ELR (cell line): ENCODE results near the gene PORCN.
"Not testable (repeated sequence)": the region's sequence is repeated elsewhere in the genome, so short reads cannot be mapped to it uniquely, and the experiment has no call there.

Source experiments
- DNase-seq: peaks from one replicate; pipeline ENCODE4 v3.0.0-alpha.2; 2015; ENCODE audit warnings: low read depth

Gene PORCN

DNA sequence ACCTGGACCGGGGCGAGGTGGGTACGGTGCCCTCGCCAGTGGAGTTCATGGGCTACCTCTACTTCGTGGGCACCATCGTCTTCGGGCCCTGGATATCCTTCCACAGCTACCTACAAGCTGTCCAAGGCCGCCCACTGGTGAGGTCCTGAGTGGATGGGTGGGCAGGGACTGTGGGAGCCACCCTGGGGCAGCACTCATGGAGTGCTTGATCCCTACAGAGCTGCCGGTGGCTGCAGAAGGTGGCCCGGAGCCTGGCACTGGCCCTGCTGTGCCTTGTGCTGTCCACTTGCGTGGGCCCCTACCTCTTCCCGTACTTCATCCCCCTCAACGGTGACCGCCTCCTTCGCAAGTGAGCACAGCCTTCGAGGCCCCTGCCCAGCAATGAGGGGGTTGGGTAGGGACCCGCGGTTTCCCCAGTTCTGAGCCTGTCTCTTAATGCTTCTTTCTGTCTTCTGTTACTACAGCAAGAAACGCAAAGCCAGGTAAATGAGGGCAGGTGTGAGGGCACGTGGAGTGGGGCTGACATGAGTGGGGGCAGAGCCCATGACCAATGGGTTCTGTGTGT, 3.7 kb downstream of the PORCN start:
- DNase-seq, result no peak

DNA sequence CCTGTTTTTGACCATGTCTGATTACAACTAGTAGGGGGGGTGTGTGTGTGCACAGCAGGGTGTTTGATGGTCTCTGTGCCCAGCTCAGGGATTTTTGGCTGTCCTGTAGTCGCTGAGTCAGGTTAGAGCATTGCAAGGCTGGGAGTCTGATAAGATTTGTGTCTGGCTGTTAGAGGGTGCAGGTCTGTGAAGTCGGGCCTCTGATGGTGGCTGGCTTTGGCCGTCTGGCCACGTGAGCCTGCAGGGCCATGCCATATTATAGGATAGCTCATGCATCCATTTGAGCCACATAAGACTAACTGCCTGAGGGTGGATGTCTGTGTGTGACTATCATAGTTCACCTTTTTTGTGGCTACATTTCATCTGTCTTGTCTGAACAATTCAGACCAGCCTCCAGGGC, 4.9 kb downstream of the PORCN start:
- no peak for DNase-seq

DNA sequence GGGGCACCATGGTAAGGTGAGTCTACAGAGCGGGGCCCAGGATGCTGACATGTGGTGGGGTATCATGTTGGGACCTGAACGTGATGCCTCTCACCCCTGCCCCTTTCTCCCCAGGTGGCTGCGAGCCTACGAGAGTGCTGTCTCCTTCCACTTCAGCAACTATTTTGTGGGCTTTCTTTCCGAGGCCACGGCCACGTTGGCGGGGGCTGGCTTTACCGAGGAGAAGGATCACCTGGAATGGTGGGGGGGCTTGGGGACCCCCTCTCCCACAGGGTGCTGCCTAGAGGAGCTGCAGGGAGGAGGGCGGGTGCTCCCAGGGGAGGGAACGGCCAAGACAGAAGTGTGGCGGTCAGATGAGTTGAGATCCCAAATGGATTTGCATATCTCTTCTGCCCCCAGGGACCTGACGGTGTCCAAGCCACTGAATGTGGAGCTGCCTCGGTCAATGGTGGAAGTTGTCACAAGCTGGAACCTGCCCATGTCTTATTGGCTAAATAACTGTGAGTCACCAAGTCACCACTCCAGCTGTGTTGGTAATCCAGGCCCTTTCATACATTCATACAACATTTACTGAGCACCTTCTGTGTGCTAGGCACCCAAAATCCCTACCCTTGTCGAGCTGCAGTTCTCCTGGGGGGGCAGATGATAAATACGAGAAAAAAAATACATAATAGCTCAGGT, 5.5 kb downstream of the PORCN start:
- DNase-seq, result no peak

DNA sequence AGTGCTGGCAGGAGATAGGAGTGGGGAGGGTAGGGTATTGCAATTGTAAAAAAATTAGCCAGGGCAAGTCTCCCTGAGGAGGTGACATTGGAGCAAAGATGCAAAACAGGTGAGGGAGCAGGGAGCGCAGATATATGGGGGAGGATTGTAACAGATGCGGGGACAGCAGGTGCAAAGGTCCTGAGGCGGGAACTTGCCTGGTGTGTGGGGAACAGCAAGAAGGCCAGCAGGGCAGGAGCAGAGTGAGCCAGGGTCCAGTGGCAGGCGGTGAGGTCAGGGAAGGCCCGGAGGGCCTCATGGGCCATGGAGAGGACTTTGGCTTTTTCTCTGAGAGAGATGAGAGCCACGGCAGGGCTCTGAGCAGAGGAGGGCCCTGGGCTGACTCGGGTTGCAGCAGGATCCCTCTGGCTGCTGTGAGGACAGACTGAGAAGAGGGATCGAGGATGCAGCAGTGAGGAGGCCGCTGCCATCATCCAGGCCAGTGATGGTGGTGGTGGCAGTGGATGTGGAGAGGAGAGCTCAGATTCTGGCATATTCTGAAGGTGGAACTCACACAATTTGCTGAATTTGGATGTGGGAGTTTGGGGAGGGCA, 6.2 kb downstream of the PORCN start:
- no peak for DNase-seq

DNA sequence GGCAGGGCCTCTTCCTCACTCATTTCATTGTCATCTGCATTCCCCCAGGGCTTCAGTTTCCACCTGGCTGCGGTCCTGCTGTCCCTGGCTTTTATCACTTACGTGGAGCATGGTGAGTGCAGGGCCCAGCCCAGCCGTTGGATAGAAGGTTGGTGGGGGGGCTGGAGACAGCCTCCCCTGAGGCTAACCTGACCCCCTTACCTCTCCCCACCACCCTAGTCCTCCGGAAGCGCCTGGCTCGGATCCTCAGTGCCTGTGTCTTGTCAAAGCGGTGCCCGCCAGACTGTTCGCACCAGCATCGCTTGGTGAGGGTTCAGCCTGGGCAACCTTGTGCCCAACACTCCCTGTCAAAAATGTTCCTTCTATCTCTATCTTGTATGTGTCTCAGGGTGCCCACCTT, 7.0 kb downstream of the PORCN start:
- no peak for DNase-seq

DNA sequence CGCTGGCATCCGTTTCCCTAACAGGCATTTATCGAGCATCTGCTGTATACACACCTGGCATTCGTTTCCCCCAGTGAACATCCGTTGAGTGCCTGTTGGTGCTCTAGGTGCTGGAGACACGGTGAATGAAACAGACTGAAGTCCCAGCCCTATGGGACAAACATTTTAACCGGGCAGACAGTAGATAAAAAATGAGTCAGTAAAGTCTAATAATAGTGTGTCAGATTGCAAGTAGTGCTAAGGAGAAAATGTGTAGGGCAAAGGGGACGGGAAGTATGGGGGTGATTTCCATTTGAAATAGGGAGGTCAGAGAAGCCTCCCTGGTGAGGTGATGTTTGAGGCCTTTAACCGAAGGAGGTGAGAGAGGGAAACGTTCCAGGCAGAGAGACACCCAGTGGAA, 7.5 kb downstream of the PORCN start:
- DNase-seq, result no peak

DNA sequence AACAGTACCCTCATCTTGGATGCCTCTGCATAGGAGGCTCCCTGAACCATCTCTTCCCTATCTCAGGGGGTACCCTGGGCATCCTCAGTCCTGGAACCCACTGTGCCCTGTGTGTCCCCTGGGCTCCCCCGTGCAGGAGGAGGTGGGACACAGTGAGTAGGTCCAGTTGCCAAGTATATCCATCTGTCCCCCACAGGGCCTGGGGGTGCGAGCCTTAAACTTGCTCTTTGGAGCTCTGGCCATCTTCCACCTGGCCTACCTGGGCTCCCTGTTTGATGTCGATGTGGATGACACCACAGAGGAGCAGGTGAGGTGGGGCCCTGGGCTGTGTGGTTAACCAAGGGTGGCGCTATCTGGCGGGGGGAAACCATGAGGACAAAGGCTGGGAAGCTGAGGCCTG, 8.2 kb downstream of the PORCN start:
- DNase-seq, result no peak

DNA sequence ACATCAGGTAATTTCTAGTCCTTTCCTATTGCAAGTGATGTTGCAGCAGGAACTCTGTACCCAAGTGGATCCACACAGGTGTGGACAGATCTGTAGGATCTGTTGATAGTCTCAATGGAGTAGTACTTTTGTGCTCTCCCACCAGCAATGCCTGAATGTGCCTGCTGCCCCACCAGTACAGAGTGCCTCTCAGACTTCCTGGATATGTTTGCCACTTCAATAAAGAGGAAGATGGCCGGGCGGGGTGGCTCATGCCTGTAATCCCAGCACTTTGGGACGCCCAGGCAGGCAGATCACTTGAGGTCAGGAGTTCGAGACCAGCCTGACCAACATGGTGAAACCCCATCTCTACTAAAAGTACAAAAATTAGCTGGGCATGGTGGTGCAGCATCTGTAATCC, 10.7 kb downstream of the PORCN start:
- DNase-seq, result not testable (repeated sequence)

DNA sequence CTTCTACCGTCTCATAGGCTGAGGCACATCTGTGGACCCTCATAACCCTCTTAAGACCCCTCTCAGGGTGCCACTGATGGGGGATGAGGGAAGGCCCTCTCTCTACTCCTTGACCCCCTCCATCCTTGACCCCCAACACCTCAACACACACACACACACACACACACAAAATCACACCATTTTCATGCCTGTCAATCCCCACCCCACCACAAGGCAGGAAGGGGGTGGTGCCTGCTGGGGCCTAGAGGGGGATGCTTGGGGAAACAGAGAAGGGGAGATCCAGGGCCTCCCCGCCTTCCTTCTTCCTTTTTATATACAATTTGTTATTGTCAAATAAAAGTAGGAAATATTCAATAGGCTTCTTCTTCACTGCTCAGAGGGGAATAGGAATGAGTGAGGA, 11.7 kb downstream of the PORCN start:
- no peak for DNase-seq

DNA sequence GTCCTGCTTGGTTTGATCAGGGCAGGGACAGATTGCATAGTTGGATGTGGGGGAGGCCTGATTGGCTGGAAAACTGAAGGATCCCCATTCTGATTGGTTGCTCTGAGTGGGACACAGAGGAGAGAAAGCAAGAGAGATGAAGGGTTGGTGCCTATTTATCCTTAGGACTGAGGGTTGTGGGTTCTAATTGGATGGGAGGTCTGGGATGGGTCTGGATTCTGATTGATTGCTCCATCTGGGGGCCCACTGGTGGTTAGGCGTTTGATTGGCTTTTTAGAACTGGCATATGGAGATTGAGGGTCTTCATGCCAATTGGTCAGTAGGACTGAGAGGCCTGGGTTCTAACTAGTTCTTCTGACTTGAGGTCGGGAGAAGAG, 12.2 kb downstream of the PORCN start:
- DNase-seq, result peak; percentile 17

DNA sequence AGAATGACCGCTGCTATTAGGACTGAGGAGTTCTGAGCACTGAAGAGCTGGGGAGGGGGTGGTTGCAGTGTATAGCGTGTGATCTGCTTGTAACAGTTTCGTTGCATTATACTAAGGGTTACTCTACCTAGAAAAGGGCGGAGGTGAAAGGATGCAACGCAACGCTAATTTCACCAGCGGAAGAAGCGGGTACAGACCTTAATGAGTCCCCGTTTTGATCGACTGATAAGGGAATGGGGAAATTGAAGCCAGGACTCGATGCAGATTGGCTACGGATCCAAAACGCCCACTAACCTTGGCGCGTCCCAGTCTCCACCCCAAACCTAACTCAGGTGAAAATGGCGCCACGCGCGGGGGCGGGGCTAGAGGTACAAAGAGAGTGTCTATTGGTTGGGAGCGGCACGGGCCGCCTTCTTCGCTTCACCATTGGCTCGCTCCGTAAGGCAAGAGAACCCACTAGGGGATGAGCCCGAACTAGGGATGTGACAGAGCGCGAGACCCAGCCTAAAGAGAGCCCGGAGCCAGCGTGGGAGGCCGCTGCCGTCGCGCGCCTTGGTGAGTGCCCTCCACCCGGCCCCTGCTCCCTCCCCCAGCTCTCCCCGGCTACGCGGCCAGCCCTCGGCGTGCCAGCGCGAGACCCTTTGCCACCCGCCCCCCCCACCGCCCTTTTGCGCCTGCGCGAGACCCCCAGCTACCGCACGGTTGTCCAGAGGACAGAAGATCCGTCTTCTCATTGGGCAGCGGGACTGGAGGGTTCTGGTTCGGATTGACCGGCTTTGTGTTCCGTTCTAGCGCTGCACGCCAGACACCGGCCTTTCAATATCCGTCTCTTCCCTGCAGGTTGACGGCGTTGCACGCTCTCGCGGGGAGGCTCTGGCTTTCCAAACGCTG, 12.8 kb downstream of the PORCN start, which contains the start of gene EBP:
Gene EBP, plus strand, starts transcription at position 456 of the 891 bp plus-strand sequence. CDS start 1,964 bp downstream, outside the sequence.
- peak; percentile 90 for DNase-seq

DNA sequence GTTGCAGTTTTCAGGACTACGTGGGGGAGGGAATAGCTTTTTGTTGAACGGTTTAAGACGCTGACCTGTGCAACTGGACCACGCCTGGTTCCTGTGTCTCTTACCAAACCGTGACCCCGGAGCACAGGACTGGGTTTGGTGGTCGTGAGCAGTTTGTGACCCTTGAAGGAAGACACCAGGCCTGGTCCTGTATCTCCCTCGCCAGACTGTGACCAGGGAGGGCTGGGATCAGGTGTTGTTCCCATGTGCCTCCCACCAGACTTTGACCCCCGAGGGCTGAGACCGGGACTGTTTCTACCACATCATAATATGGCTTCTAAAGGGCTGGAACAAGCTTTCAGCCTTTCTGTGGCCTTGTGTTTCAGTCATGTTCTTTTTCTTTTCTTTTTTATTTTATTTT, 13.5 kb downstream of the PORCN start:
- no peak for DNase-seq

DNA sequence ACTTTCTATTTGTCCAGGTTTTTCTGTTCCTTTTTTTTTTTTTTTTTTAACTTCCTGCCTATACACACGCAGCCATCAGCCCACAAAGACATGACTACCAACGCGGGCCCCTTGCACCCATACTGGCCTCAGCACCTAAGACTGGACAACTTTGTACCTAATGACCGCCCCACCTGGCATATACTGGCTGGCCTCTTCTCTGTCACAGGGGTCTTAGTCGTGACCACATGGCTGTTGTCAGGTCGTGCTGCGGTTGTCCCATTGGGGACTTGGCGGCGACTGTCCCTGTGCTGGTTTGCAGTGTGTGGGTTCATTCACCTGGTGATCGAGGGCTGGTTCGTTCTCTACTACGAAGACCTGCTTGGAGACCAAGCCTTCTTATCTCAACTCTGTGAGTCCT, 14.9 kb downstream of the PORCN start:
- no peak for DNase-seq

DNA sequence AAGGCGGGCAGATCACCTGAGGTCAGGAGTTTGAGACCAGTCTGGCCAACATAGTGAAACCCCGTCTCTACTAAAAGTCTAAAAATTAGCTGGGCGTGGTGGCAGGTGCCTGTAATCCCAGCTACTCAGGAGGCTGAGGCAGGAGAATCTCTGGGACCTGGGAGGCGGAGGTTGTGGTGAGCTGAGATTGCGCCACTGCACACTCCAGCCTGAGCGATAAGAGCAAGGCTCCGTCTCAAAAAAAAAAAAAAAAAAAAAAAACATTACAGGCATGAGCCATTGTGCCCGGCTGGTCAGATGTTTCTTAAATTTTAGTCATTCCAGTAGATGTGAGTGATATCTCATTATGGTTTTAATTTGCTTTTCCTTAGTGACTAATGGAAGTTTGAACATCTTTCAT, 17.1 kb downstream of the PORCN start:
- DNase-seq, result not testable (repeated sequence)

DNA sequence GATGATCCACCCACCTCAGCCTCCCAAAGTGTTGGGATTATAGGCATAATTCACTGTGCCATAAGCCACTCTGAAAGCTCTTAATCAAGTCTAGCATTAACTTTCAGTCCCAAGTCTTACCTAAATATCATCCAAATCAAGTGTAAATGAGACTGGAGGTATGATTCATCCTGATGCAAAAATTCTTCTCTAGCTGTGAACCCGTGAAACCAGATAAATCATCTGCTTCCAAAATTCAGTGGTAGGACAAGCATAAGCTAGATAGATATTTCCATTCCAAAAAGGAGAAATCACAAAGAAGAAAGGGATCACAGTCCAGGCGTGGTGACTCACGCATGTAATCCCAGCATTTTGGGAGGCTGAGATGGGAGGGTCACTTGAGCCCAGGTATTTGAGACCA, 21.9 kb downstream of the PORCN start:
- peak; percentile 14 for DNase-seq

DNA sequence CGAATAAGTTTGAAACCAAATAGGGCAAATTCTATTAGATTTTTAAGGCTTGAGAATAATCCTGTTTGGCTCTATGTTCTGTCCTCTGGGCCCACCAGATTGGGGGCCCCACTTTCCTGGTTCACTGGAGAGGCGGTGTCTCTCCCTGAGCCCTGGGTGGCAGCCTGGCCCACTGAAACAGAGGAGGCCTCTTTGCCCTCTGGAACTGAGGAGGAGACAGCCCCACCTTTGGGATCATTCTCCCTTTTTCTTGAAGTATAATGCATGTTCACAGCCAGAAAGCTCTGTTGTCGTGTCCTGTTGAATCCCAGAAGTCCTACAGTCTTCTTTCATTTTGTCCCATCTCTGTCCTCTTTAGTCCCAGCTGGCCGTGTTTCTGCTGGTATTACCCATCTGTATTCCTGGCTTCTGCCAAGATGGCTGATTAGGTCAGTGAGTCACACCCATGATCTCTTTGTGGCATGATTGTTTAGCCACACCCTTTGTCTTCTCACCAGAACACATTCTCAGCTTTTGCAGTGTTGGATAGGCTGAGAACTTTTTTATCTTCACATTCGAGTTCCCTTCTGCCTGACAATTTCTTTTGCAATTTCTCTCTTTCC, 22.7 kb downstream of the PORCN start:
- peak; percentile 78 for DNase-seq

DNA sequence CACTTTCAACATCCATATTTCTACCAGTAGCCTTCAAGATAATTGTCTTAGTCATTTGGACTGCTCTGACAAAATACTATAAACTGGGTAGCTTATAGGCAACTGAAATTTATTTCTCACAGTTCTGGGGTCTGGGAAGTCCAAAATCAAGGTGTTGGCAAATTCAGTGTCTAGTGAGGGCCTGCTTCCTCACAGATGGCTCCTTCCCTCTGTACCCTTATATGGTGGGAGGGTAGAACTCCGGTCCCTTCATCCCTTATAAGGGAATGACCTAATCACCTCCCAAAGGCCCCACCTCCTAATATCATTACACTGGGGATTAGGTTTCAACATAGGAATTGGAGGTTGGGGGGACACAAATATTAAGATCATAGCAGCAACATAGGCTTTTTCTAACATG, 23.4 kb downstream of the PORCN start:
- DNase-seq, result no peak

DNA sequence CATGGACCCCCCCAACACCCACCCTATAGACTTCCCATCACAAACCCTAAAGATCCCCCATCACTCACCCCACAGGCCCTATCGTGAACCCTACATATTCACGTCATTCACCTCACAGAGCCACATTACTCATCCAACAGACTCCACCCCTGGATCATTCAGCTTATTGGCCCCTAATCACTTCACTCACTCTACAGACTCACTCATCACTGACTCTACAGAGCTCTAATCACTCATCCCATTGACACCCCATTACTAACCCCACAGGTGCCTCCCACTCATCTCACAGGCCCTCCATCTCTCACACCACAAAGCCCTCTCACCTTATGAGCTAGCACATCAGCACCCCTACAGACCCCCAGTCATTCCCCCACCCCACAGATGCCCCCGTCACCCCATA, 24.4 kb downstream of the PORCN start:
- DNase-seq, result no peak

DNA sequence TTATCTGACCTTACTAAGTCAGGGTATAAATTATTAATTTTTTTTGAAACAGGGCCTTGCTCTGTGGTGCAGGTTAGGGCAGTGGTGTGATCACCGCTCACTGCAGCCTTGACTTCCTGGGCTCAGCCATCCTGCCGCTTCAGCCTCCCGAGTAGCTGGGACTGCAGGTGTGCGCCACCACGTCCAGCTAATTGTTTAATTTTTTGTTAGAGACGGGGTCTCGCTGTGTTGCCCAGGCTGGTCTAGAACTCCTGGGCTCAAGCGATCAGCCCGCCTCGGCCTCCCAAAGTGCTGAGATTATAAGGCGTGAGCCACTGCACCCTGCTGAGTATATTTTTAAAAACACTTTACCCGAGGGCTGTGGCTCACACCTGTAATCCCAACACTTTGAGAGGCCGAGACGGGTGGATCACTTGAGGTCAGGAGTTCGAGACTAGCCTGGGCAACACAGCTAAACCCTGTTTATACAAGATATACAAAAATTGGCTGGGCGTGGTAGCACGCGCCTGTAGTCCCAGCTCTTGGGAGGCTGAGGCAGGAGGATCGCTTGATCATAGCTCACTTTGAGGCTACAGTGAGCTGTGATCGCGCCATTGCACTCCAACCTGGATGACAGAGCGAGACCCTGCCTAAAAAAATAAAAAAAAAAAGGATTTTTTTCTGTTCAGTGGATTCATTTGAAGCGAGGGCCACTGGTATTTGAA, 30.0 kb downstream of the PORCN start:
- no peak for DNase-seq

DNA sequence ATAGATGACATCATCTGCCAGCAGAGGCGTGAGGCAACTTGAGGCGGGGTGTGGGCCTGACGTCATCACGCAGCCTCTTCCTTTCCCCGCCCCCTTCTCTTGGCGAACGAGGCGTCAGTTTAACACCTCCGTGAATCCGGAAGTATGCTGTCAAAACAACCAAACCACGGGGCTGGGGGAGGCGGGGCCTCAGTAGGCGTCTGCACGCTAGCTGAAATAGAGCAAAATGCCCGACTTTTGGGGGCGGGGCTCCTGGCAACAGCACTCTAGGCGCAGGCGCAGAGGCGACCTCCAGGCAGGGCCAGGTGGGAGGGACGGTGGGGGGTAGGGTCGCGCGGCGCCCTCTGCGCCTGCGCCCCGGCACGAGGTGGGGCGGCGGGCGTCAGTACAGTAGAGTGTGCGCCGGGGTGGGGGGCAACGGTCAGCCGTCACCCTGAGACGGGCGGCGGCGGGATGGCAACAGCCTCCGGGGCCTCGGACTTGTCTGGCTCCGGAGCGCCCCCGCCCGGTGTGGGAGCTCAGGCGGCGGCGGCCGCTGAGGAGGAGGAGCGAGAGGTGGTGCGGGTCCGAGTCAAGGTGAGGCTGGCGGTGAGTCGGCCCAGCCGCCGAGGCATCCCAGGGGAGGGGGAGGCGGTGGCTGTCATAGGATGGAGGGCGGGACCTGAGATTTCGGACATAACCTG, 30.7 kb downstream of the PORCN start, which contains the start of gene TBC1D25:
Gene TBC1D25, plus strand, starts transcription at position 370 of the 683 bp plus-strand sequence. Its CDS starts 84 bp downstream, at position 454.
- peak; percentile 97 for DNase-seq

DNA sequence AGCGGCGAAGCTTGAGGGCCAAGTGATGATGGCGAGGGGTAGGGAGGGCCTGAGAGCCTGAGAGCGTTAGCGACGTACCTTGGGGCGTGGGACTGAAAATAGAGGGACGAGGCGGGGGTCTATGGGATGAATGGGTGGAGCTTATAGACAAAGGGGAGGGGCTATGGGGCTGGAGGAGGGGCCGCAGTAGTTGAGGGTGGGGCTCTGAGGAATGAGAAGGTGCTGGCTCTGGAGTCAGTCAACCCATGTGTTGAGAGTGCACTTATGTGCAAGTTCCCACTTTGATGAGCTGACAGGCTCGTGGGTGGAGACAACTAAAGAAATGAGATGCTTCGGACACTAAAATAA, 31.2 kb downstream of the PORCN start:
- DNase-seq, result peak; percentile 53
